Nephron progenitor cell (in vitro differentiated cells): ENCODE data around the gene FAM47E.

Experiments
- DNase-seq: peaks from one replicate; pipeline ENCODE4 v3.0.0; 2021
- H3K27ac Mint-ChIP-seq: 2 replicates; pipeline ENCODE4 v1.8.0; 2021; ENCODE audit warnings: mild to moderate bottlenecking, moderate library complexity, mixed read lengths
- H3K27me3 Mint-ChIP-seq: 2 replicates; pipeline ENCODE4 v1.8.0; 2021; ENCODE audit warnings: mild to moderate bottlenecking, low read depth, mixed read lengths; ENCODE audit not compliant: poor library complexity
- H3K36me3 Mint-ChIP-seq: 2 replicates; pipeline ENCODE4 v1.8.0; 2021; ENCODE audit warnings: low read depth, mixed read lengths
- H3K4me1 Mint-ChIP-seq: 2 replicates; pipeline ENCODE4 v1.8.0; 2021; ENCODE audit warnings: mixed read lengths
- H3K4me3 Mint-ChIP-seq: 2 replicates; pipeline ENCODE4 v1.8.0; 2021; ENCODE audit warnings: mild to moderate bottlenecking, moderate library complexity, mixed read lengths
- H3K9me3 Mint-ChIP-seq: 2 replicates; pipeline ENCODE4 v1.8.0; 2021; ENCODE audit warnings: mild to moderate bottlenecking, moderate library complexity, mixed read lengths
- CTCF ChIP-seq: fragments of 200-600 bp; sonication (generic); IDR thresholded peaks from 2 replicates; pipeline ENCODE4 v1.5.0; 2021; ENCODE audit warnings: antibody characterized with exemption

The FAM47E gene

GRCh38 chr4:76207549-76207948 is 44.0 kb upstream of the FAM47E start:
- Mint-ChIP-seq H3K27me3 (peaks cover 2% of the 10 kb centered on the region), H3K4me1 (peaks cover 42% of the 10 kb centered on the region), H3K4me3 (no peak overlapping the region), H3K36me3 (peaks cover 5% of the 10 kb centered on the region), H3K27ac (no peak overlapping the region), H3K9me3 (no peaks in the 10 kb centered on the region)
- DNase-seq: no peak
- TF ChIP-seq CTCF: no peak

GRCh38 chr4:76208005-76208765 is 43.3 kb upstream of the FAM47E start:
- TF ChIP-seq CTCF: no peak
- Mint-ChIP-seq H3K36me3 (peaks cover 5% of the 10 kb centered on the region), H3K9me3 (no peaks in the 10 kb centered on the region), H3K4me1 (peaks cover 48% of the 10 kb centered on the region), H3K27ac (peak overlapping the region; percentile 44), H3K27me3 (peaks cover 2% of the 10 kb centered on the region), H3K4me3 (peak overlapping the region; percentile 1)
- no peak for DNase-seq

DNA sequence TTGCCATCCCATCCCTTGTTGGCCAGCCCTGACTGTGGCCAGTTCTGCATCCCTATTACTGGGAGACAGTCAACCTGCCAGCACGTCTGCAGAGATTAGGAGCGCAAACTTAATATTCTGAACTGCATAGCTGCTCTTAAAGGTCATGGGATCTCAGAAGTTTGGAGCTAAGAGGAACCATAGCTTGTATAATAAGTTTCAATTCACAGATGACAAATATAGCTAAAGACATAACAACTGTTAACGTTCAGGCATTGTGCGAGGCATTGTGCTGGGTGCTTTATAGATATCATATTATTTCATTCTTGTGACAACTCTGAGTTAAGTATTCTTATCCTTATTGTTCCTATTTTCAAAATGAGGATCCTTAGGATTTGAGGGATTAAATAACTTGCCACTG is 41.6 kb upstream of the FAM47E start:
- peaks cover 58% of the 10 kb centered on the region for H3K4me1 Mint-ChIP-seq

GRCh38 chr4:76210452-76210851 is 41.1 kb upstream of the FAM47E start:
- H3K4me1 Mint-ChIP-seq: peaks cover 59% of the 10 kb centered on the region
- no peaks in the 10 kb centered on the region for H3K9me3 Mint-ChIP-seq
- peaks cover 5% of the 10 kb centered on the region for H3K36me3 Mint-ChIP-seq
- H3K27me3 Mint-ChIP-seq: peaks cover 7% of the 10 kb centered on the region
- no peak overlapping the region for H3K27ac Mint-ChIP-seq
- DNase-seq: no peak
- TF ChIP-seq CTCF: no peak
- H3K4me3 Mint-ChIP-seq: no peak overlapping the region

More for the DNA sequence above, 41.6 kb upstream of the FAM47E start:
- Mint-ChIP-seq H3K36me3 (peaks cover 5% of the 10 kb centered on the region), H3K4me3 (no peak overlapping the region), H3K27ac (no peak overlapping the region), H3K27me3 (peaks cover 6% of the 10 kb centered on the region), H3K9me3 (no peaks in the 10 kb centered on the region)
- no peak for DNase-seq
- no peak for TF ChIP-seq CTCF

DNA sequence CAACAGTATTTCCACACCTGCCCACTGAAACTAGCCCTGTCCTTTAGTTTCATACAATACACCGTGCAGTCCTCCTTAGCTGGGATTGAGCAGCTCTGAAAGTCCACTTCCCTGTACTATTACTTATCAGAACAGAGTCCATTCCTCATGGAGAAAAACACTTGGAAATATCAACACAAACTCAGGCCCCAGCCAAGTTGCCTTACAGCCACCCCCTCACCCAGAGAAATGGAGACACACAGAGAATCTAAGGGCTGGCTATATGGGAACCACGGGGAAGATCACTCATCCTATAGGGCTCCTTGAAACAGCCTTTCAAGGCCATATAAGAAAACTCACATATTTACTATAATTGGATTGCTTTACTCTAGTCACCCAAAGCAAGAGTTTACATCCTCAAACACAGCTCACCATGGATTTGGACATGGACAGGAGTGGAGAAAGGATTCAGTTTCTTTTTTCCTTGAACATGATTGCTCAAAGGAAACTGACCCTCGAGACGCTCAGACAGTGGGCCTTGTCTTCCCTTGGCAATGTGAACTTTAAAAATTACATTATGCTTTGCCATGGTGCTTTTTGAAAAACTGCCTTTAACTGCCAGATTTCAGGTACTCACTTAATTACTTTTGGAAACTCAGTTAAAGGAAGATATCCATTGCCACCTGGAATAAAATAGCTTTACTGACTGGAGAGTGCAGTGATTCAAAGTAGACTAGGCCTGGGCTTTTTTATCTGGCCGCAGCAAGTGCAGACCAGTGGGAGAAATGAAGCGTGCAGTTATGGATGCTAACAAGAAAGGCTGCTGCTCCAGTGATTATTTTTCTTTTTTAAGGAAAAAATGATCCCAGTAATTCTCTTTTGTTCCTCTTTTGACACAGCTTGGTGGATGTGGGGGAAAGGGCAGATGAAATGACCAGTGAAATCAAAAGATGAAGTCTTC is 39.5 kb upstream of the FAM47E start:
- Mint-ChIP-seq H3K4me3 (peak overlapping the region; percentile 94), H3K27ac (no peak overlapping the region), H3K4me1 (peaks cover 57% of the 10 kb centered on the region), H3K27me3 (peaks cover 17% of the 10 kb centered on the region), H3K9me3 (no peaks in the 10 kb centered on the region), H3K36me3 (peaks cover 5% of the 10 kb centered on the region)
- DNase-seq: no peak
- no peak for TF ChIP-seq CTCF
